ENCODE measurements around the gene C19orf73. TPM values are rescaled to one million over a fixed set of nuclear protein-coding genes. Genes with fewer than 3 reads are reported as not detected.
A peak's percentile ranks its signal among the peaks of the same experiment; 100 is the strongest.

Gene C19orf73
- total and polyA plus RNA-seq, 9 of the 15 experiments (the other 6 are each of a cell fraction or from before 2014, with no cell fraction given): 0.08 to 7.4 (median 1.4) TPM

DNA sequence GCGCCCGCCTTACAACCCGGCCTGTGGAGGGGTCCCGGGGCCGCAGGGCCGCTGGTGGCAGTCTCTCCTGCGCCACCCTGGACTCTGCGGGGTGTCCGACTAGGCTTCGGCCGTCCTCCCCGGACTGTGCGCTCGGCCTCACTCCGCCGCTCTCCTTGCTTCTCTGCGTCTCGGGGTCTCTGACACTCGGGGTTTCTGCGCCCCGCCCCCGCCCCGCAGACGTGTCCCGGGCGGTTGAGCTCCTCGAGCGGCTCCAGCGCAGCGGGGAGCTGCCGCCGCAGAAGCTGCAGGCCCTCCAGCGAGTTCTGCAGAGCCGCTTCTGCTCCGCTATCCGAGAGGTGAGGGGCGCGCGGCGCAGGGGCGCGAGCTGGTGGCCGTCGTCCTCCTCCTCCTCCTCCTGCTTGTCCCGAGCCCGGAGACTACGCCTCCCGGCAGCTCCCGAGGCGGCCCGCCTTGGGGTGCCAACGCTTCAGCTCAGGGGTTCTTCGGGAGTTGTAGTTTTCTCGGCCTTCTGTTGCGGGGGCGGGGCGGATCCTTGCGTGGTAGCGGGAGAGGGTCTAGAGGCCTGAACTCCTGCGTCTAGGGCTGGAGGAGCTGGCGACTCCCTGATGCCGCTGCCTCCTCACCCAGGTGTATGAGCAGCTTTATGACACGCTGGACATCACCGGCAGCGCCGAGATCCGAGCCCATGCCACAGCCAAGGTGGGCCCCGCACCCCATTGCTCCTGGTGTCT is 4.1 kb downstream of the C19orf73 start (continued):
- TF ChIP-seq, protein P1, sequence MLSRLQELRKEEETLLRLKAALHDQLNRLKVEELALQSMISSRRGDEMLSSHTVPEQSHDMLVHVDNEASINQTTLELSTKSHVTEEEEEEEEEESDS (CRISPR knock-in tag; IDR thresholded peaks at IDR 0.05): no peak
- TF ChIP-seq JUN (IDR thresholded peaks at IDR 0.05; ENCODE audit: borderline replicate concordance, low read depth, low read length): no peak
- no peak for TF ChIP-seq JUN (CRISPR knock-in tag; IDR thresholded peaks at IDR 0.05; ENCODE audit: borderline replicate concordance)
- peak; percentile 54 for TF ChIP-seq ZFX (CRISPR knock-in tag; IDR thresholded peaks at IDR 0.05)
- TF ChIP-seq EGR1 (conservative IDR thresholded peaks at IDR 0.05): peak; percentile 86
- TF ChIP-seq CBFA2T2 (conservative IDR thresholded peaks at IDR 0.05): no peak
- TF ChIP-seq L3MBTL2 (IDR thresholded peaks at IDR 0.05): peak; percentile 33
- TF ChIP-seq, protein P2, sequence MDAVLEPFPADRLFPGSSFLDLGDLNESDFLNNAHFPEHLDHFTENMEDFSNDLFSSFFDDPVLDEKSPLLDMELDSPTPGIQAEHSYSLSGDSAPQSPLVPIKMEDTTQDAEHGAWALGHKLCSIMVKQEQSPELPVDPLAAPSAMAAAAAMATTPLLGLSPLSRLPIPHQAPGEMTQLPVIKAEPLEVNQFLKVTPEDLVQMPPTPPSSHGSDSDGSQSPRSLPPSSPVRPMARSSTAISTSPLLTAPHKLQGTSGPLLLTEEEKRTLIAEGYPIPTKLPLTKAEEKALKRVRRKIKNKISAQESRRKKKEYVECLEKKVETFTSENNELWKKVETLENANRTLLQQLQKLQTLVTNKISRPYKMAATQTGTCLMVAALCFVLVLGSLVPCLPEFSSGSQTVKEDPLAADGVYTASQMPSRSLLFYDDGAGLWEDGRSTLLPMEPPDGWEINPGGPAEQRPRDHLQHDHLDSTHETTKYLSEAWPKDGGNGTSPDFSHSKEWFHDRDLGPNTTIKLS (IDR thresholded peaks at IDR 0.05; ENCODE audit: borderline replicate concordance, low read depth): peak; percentile 58; the same call in 1 of the 2 replicates
- no peak for TF ChIP-seq FOXA1 (IDR thresholded peaks at IDR 0.05; ENCODE audit: borderline replicate concordance)
- TF ChIP-seq, protein P3, sequence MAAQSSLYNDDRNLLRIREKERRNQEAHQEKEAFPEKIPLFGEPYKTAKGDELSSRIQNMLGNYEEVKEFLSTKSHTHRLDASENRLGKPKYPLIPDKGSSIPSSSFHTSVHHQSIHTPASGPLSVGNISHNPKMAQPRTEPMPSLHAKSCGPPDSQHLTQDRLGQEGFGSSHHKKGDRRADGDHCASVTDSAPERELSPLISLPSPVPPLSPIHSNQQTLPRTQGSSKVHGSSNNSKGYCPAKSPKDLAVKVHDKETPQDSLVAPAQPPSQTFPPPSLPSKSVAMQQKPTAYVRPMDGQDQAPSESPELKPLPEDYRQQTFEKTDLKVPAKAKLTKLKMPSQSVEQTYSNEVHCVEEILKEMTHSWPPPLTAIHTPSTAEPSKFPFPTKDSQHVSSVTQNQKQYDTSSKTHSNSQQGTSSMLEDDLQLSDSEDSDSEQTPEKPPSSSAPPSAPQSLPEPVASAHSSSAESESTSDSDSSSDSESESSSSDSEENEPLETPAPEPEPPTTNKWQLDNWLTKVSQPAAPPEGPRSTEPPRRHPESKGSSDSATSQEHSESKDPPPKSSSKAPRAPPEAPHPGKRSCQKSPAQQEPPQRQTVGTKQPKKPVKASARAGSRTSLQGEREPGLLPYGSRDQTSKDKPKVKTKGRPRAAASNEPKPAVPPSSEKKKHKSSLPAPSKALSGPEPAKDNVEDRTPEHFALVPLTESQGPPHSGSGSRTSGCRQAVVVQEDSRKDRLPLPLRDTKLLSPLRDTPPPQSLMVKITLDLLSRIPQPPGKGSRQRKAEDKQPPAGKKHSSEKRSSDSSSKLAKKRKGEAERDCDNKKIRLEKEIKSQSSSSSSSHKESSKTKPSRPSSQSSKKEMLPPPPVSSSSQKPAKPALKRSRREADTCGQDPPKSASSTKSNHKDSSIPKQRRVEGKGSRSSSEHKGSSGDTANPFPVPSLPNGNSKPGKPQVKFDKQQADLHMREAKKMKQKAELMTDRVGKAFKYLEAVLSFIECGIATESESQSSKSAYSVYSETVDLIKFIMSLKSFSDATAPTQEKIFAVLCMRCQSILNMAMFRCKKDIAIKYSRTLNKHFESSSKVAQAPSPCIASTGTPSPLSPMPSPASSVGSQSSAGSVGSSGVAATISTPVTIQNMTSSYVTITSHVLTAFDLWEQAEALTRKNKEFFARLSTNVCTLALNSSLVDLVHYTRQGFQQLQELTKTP (IDR thresholded peaks at IDR 0.05; ENCODE audit: low read depth in 1 of 2, partially characterized antibody in 2 of 2): peak in 1 of 2 experiments; percentile 93
- TF ChIP-seq, protein P4, sequence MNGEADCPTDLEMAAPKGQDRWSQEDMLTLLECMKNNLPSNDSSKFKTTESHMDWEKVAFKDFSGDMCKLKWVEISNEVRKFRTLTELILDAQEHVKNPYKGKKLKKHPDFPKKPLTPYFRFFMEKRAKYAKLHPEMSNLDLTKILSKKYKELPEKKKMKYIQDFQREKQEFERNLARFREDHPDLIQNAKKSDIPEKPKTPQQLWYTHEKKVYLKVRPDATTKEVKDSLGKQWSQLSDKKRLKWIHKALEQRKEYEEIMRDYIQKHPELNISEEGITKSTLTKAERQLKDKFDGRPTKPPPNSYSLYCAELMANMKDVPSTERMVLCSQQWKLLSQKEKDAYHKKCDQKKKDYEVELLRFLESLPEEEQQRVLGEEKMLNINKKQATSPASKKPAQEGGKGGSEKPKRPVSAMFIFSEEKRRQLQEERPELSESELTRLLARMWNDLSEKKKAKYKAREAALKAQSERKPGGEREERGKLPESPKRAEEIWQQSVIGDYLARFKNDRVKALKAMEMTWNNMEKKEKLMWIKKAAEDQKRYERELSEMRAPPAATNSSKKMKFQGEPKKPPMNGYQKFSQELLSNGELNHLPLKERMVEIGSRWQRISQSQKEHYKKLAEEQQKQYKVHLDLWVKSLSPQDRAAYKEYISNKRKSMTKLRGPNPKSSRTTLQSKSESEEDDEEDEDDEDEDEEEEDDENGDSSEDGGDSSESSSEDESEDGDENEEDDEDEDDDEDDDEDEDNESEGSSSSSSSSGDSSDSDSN (IDR thresholded peaks at IDR 0.05; ENCODE audit: borderline replicate concordance in 1 of 2, low read depth in 2 of 2, low read length in 2 of 2): 0 out of 4 replicates have a peak, but pooled peaks of 1 of the 2 experiments have one; percentile 16
- TF ChIP-seq PTRF (tag; IDR thresholded peaks at IDR 0.05): no peak

All from K562 (cell line).